HG03045 (cell line): ENCODE results near the gene ARL15.
"Not testable (repeated sequence)": the region's sequence is repeated elsewhere in the genome, so short reads cannot be mapped to it uniquely, and the experiment has no call there.

Source experiments
- ATAC-seq: cut with Tn5 transposase; IDR thresholded peaks from one replicate; pipeline ENCODE4 v1.9.1; 2021; ENCODE audit warnings: mild to moderate bottlenecking, moderate library complexity; ENCODE audit not compliant: unreplicated experiment

The ARL15 gene

DNA sequence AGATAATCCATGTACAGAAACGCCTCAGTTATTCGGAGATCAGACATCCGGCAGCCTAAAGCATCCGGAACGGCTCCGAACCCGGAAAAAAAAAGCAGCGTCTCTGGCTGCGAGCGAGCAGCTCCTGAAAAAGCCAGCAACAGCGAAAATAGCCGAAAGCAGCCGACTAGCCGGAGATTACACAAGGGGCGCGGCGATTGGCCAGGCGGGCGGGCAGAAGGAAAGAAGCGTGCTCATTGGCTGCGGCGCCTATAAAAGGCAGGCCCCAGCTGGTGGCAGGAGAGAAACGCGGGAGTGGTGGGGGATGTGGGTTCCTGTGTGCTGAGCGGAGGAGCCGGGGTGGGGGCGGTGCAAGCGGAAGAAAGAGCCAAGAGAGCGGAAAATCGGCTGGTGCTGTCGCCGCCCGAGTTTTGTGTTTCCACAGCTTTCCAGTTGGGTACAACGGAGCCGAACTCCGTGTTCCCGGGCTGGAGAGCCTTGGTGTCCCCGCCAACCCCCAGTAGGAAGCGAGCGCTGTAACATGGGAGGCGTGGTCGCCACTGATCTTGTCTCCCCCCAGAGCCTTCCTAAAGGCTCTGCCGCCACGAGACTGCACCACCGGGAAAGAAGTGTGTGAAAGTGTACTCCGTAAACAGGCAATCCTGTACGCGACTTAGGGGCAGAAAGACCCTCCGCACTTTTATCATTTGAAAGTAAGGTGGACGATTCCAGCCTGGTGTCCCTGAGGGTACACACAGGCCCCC, at the start of gene ARL15:
TSS of gene ARL15 (minus strand) at position 141 of the 743 bp plus-strand sequence.
- peak; percentile 98 for ATAC-seq

DNA sequence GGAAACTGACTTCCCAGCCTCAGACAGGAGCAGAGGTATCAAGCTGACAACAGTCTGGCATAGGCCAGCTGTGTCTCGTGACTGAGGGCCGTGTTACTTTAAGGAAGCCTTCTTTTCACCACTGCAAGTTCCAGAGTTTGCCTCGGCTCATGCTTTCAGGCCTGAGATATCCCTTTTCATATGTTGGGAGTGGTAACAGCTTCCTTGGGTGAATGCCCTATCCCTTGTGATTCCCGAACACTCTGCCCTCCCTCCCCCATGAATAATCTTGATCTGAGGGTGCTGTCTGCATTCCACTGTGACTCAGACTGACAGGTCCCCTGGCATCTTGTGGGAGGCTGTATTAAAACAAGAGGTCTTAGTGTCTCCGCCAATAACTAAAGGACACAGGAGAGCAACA, 49.7 kb upstream of the ARL15 start:
- ATAC-seq = no peak

DNA sequence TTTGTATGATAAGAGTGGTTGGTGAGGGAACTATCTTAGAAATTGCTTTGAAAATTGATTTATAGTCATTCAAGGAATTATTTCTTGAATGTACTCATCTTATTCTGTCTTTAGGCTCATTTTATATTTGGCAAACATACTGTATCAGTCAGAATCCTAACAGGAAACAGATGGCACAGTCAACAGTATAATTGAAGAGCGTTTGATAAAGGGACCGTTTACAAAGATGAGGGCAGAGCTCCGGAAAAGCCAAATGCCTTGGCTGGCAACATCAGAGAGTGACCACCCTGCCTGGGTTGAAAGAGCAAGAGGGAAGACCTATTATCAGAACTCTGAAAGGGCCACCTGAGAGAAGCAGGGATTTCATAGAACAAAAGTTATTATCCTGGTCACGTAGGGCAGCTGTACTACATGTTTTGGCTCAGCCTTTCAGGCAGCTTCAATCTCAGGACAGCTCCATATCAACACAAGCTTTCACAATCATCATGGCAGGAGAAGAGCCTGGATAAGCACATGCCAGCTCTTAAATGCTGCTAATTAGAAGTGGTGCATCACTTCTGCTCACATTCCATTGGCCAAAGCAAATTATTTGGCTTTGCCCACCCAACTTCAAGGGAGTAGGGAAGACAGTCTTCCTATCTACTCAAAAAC, 47.2 kb upstream of the ARL15 start:
- no peak for ATAC-seq

DNA sequence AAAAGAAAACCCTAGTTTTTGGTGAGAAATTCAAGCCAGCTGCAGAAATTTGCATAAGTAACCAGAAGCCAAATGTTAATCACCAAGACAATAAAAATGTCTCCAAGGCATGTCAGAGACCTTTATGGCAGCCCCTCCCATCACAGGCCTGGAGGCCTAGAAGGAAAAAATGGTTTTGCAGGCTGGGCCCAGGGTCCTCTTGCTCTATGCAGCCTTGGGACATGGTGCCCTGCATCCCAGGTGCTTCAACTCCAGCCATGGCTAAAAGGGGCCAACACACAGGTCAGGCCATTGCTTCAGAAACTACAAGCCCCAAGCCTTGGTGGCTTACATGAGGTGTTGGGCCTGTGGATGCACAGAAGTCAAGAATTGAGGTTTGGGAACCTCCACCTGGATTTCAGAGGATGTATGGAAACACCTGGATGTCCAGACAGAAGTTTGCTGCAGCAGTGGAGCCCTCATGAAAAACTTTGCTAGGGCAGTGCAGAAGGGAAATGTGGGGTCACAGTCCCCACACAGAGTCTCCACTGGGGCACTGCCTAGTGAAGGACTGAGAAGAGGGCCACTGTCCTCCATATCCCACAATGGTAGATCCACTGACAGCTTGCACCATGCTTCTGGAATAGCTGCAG, 43.7 kb upstream of the ARL15 start:
- not testable (repeated sequence) for ATAC-seq

DNA sequence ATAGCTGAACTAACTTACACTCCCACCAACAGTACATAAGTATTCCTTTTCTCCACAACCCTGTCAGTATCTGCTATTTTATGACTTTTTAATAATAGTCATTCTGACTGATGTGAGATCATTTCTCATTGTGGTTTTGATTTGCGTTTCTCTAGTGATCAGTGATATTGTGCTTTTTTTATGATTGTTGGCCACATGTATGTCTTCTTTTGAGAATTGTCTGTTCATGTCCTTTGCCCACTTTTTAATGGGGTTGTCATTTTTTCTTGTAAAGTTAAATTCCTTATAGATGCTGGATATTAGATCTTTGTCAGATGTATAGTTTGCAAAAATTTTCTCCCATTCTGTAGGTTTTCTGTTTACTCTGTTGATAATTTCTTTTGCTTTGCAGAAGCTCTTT, 42.2 kb upstream of the ARL15 start:
- ATAC-seq = not testable (repeated sequence)

DNA sequence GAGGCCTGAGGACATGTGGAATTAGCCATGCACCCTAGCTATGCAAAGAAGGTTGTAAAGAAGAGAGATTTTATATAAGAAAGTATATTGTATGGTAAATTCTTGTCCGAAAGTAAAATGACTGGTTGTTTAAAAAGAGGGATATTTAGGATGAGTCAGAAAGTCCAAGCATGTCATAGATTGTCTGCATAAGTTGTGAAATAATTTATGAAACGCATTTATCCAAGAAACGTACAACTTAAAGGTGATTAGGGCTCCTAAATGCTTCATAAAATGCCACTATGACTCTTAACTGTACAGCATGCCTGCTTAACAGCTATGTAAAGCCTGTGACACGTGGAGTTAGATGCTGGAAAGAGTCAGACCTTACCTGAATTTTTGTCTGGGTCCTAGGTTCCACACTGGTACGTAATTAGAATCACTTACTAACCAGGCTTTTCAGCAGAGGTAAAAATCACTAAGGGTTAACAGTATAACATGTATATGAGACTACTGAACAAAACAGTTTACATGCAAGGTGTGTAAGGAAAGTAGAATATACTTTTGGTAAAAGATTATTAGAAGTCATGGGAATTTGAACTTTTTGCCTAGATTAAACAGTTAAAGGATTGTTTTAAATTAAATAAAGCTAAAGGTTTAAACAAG, 37.0 kb upstream of the ARL15 start:
- ATAC-seq = no peak

DNA sequence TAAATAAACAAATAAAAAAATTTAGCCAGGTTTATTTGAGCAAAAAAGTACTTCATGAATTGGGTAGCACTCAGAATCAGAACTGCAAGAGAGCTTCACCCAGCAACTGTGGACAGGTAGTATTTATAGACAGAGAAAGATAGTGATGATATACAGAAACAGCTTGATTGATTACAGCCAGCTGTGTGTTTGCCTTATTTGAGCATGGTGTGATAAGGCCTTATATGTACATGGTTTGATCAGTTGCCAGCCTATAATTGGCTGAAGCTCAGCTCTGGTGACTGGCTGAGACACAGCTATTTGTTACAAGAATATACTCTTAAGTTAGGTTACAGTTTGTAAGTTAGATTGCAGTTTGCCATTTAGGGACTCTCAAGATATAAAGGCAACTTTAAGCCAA, 34.3 kb upstream of the ARL15 start:
- no peak for ATAC-seq

DNA sequence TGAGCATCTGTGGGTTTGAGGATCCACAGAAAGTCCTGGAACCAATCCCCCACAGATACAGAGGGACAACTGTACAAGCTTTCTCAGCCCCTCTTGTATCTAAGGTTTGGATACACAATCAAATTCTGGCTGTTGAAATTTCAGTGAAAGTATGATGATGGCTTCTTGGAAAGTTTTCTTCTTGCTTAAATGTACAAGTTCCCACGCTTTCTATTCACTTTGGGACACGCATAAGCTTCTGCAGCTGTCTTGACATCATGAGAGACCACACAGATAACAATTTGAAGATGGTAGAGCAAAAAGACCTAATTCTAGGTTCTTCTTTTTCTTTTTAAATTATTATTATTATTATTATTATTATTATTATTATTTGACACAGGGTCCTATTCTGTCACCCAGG, 31.6 kb upstream of the ARL15 start:
- ATAC-seq = no peak

DNA sequence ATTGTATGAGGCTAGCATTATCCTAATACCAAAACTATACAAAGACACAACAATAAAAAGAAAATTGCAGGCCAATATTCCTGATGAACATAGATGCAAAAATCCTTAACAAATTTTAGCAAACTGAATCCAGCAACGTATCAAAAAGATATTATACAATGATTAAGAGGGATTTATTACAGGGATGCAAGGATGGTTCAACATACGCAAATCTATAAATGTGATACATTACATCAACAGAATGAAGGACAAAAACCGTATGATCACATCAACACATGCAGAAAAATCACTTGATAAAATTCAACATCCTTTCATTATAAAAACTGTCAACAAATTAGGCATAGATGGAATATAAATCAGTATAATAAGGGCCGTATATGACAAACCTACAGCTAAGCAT, 27.1 kb upstream of the ARL15 start:
- no peak for ATAC-seq

DNA sequence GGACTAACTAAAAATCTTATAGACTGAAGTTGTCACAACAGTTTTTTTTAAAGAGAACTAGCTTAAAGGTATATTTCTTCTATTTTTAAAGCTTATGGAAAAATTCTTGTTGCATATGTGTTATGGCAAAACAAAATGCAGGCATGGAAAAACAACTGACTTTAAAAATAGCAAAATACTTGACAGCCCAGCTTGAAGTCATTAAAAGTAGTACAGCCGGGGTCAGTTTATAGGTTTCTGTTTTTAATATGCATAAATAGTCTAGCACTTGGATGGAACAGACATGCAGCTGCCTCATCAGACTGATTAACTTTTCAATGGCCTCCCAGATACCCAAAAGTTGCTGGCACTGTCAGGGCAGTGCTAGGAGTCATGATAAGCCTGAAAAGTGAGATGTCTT, 22.3 kb upstream of the ARL15 start:
- ATAC-seq = no peak

DNA sequence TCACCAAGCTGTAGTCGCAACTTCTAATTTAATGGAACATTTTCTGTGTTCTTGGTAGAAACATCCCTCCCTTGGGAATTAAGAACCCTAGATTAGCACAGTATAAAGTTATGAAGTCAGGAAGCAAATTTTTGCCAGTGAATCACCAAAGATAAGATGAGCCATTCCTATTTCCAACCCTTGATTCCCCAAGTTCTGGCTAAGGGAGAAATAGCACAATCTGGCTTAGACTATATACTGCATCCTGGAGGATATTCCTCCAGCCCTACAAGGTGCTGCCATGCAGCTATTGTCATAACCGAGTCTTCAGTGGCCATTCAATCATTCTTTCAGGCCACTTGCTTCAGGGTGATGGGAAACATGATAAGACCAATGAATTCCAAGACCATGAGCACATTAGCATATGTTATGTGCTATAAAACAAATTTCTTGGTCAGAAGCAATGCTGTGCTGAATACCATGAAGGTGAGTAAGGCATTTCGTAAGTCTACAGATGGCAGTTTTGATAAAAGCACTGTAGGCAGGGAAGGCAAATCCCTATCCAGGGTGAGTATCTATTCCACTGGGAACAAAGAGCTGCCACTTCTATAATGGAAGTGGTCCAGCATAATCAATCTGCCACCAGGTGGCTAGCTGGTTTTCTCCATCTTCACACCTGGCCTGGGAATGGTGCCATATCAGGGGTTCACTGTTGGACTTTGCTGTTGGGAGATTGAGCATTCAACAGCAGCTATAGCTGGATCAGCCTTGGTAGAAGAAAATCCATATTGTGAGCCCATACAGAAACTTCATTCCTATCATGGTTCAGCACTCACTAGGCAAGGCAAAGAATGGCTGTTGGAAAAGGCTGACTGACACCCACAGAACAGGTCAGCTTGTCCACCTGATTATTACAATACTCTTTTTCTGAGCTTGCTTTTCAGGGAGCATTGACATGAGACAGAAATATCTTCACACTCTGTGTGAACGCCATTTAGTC, 19.6 kb upstream of the ARL15 start:
- ATAC-seq = no peak

DNA sequence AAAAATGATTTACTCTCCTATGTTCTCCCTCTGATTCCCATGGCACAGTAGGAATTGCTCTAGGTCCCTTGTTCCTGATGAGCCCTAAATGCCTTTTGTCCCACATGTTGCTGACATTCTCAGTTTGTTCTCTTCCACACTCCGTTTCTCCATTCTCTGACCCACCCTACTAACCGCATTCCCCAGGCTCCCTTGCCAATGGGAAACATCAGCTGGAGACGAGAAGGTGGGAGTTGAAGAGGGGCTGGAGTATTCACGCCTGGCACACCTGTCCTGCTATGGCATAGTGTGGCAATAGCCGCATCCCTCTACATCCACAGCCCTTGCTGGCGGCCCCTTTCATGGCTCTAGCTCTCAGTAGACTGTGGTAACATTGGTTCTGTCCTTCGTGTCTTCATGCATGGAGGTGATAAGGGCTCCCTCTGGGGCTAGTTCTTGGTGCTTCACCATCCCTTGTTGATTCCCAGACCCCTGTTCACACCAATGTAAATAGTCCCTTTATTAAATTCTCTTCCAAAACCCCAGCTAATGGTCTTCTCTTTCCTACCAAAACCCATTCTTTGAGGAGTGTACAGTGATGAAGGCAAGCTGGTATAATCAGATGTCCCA, 16.4 kb upstream of the ARL15 start:
- no peak for ATAC-seq

DNA sequence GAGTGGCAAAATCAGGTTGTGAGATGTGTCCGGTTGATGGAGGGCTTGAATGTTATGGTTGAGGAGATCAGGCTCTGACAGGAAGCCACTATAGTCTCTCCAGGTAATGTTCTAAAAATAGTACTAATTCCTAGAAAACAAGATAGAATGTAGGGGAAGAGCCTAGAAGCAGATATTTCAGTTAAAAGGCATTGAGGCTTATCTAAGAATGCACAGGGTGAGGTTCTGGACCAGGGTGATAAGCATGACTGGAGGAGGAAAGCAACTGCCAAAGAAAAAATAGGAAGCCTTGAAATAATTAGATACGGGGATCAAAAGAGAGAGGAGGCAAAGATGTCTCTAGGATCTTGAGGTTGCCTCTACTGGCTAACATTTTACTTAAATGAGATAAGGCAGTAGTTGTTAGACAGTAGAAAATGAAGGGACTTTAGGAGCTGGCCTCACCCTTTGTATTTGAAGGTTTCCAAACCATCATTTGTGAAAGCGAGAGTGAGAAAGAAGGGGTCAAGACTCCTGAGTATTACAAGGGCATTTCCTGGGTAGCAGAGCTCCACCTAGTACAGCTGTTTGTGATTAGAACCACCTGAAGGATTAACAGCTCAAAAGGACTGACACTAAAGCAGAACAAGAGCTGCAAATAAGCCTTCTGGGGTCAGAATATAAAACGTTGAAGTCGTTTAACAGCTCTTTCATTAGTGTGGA, 15.4 kb upstream of the ARL15 start:
- no peak for ATAC-seq

DNA sequence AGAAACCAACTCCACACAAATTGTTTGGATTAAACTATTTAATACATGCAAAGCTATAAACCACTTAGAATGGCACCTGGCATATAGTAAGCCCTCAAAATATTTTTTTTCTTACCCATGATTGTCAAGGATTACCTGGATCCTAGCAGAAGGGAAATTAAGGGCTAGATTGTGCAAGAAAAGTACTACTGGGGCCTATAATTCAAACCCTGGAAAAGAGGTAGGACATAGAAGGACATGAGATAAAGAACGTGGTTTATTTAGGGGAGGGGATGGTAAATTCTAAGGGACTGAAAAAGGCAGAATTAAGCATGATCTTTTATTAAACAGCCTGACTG, 14.9 kb upstream of the ARL15 start:
- no peak for ATAC-seq

DNA sequence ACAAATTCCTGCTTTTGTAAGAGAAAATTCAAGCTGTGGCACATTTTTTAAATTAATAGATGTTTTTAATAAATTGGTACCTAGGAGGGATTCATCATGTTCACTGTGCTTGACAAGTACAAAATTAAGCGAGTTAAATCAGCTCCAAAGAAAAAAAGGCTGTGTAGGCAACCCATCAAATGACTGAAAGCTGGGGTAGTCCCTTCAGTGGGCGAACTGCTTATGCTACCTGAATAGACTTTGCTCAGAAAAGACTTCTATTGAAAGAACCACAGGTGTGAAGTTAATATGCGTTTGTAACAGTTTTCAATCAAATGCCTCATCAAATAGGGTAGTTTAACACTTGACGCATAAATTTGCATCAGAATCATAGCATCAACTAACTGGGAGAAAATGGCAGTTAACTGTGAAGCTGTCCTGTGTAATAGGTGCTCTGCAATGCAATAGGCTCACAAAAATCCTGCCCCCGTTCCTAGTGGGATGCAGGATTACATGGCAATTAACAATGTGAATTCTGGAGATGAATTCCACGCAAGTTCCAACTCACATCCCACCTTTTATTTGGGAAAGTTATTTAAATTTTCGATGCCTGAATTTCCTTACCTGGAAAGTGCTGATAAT, 14.4 kb upstream of the ARL15 start:
- no peak for ATAC-seq

DNA sequence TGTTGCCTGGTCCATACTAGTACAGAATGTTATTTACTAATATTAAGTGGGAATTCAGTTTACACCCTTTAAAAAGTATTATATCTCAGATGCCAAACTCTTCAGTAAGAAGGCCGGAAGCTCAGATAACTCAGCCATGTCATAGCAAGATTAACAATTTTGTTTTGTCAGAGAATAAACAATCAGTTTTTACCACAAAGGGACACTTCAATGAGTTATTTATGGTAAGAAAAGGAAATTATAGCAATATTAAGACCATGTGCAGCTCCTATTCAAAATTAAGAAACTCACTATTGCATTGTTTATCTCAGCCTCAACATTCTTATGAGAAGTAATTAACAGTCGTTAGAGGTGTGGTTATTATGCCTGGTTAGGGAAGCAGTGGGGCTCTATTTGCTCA, 13.1 kb upstream of the ARL15 start:
- no peak for ATAC-seq

DNA sequence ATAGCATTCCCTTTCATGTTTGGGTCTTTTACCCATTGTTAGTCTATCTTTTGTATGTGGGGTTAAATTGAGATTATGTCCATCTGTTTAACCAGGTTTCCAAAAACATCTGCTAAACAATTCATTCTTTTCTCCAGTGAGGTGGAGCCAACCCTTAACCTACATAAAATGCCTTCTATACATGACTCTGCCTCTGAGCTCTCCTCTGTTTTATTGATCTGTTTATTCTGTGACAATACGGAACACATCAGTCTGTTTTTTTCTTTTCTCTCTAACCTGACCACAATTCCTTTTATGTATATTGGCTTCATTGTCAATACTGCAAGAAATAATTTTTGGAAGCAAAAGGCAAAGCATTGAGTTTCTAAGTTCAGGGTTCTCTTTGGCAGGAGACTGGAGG, 9.9 kb upstream of the ARL15 start:
- ATAC-seq = no peak

DNA sequence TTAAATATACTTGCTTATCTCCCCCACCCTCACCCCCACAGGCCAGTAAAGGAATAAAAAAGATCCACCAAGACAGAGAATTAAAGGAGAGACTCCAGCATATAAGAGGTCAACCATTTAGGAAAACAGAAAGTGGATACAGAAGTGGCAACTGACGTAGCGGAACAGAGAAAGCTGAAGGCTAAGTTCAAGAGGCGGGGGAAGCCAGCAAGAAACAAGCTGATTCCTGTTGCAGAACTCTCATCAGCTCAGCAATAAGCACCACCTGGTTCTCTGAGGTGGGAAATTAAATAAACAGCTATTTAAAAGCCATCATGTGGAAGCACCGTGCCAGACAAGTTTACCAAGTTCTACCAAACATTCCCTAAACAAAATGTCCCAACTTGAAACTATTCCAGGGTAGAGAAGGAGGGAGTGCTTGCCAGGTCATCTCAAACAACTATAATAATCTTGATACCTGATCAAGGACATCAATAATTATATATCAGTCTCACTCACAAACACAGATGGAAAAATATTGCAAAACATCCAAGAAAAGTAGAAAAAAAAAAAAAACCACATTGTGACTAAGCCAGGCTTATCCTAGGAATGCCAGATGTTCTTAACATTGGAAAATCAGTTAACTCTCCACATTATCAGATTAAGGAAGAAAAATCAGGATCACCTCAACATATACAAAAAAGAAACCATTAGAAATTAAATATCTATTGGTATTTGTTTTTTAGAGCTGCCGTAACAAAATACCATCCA, 7.3 kb upstream of the ARL15 start:
- ATAC-seq = no peak
